Testis (tissue), 3 donors: ENCODE results near the gene SGSM1. TPM values are rescaled to one million over a fixed set of nuclear protein-coding genes. Genes with fewer than 3 reads are reported as not detected.

Source experiments
- DNase-seq: peaks from one replicate; pipeline ENCODE4 v3.0.0-alpha.2; 2019
- H3K27ac ChIP-seq, 2 donors: fragments of 200-600 bp; sonication (generic); one replicate each; pipeline ENCODE4 v1.5.1; 2019
- H3K27me3 ChIP-seq: fragments of 200-600 bp; sonication (generic); one replicate; pipeline ENCODE4 v1.5.1; 2019
- H3K36me3 ChIP-seq: fragments of 200-600 bp; sonication (generic); one replicate; pipeline ENCODE4 v1.5.1; 2017; ENCODE audit warnings: low read depth; ENCODE audit errors: missing control alignments
- H3K4me1 ChIP-seq: fragments of 200-600 bp; sonication (generic); one replicate; pipeline ENCODE4 v1.5.1; 2019
- H3K4me3 ChIP-seq, 2 donors: fragments of 200-600 bp; sonication (generic); one replicate each; pipeline ENCODE4 v1.5.1; 2017 to 2019
- H3K9me3 ChIP-seq: fragments of 200-600 bp; sonication (generic); one replicate; pipeline ENCODE4 v1.5.1; 2017
- CTCF ChIP-seq, 3 experiments: fragments of 450-650 bp in 2 of 3; fragments of 200-600 bp in 1 of 3; sonication (generic) in 1 of 3; IDR thresholded peaks; one replicate each; pipeline ENCODE4 v1.5.1; 2016 to 2019; ENCODE audit warnings: antibody characterized with exemption in 3 of 3, mild to moderate bottlenecking in 2 of 3, moderate library complexity in 1 of 3
- POLR2A ChIP-seq: fragments of 450-650 bp; IDR thresholded peaks from one replicate; pipeline ENCODE4 v1.6.1; 2017; ENCODE audit warnings: antibody characterized with exemption, mild to moderate bottlenecking, moderate library complexity
- WGBS, 2 donors: methylation state at CpG; one replicate each; pipeline ENCODE4 v1.1.5; 2018; 5-methylcytosine and 5-hydroxymethylcytosine counted together
- intact Hi-C: fragments of 100-400 bp; cut with DNase I; formaldehyde crosslinking; loops from one replicate; pipeline ENCODE4 v1.15.1; 2023; ENCODE audit warnings: low total_unique reads
- polyA plus RNA-seq: library from polyadenylated mRNA; stranded (reverse); fragments of 350-450 nt; fragmentation: Illumina TruSeq; extraction: RNeasy Lipid Tissue Mini Kit (QIAGEN cat#74804); gene quantifications from one replicate; pipeline ENCODE4 v1.2.3, GENCODE V29; 2014; ENCODE audit warnings: low read depth, low replicate concordance; ENCODE audit not compliant: insufficient read depth
- total RNA-seq, 2 donors: library from RNA; depleted of rRNA; stranded (reverse); fragments of >200 nt; gene quantifications; one replicate each; pipeline ENCODE4 v1.2.3, GENCODE V29; 2016

Gene SGSM1
- total and polyA plus RNA-seq, 3 donors from 2014 or later = 5.1 to 8.4 (median 7.9) TPM

GRCh38 chr22:24827296-24827695 is 21.3 kb downstream of the SGSM1 start:
- Histone ChIP-seq H3K27ac (no peak overlapping the region), H3K9me3 (no peaks in the 10 kb centered on the region), H3K27me3 (no peaks in the 10 kb centered on the region), H3K4me3 (no peak overlapping the region), H3K4me1 (no peaks in the 10 kb centered on the region), H3K36me3 (no peaks in the 10 kb centered on the region)
- intact Hi-C loops = no loop called here
- no peak for TF ChIP-seq CTCF (IDR thresholded peaks at IDR 0.05)
- TF ChIP-seq POLR2A = no peak
- 95 to 96% methylated on average over 9 of the region's 9 CpGs for WGBS, 2 donors
- no peak for DNase-seq

- no peak for DNase-seq
- Histone ChIP-seq H3K4me3 (no peak overlapping the region), H3K36me3 (no peaks in the 10 kb centered on the region), H3K9me3 (no peaks in the 10 kb centered on the region), H3K27me3 (no peaks in the 10 kb centered on the region), H3K27ac (no peak overlapping the region), H3K4me1 (no peaks in the 10 kb centered on the region)
- WGBS, 2 donors = 77 to 78% methylated on average over 7 of the region's 7 CpGs
- intact Hi-C loops = no loop called here
- TF ChIP-seq CTCF (IDR thresholded peaks at IDR 0.05) = no peak
- TF ChIP-seq POLR2A = no peak
Measured at GRCh38 chr22:24830205-24830979, 24.4 kb downstream of the SGSM1 start.

GRCh38 chr22:24831687-24832086 is 25.7 kb downstream of the SGSM1 start:
- no peak overlapping the region for H3K4me3 ChIP-seq
- no peak for DNase-seq
- H3K27ac ChIP-seq = no peak overlapping the region
- 82 to 88% methylated on average over 10 of the region's 10 CpGs for WGBS, 2 donors
- TF ChIP-seq CTCF (IDR thresholded peaks at IDR 0.05) (no peak), POLR2A (no peak)
- no peaks in the 10 kb centered on the region for H3K36me3 ChIP-seq
- intact Hi-C loops = no loop called here
- H3K4me1 ChIP-seq = no peaks in the 10 kb centered on the region
- H3K27me3 ChIP-seq = no peaks in the 10 kb centered on the region
- H3K9me3 ChIP-seq = no peaks in the 10 kb centered on the region

GRCh38 chr22:24833881-24834495 is 28.0 kb downstream of the SGSM1 start:
- WGBS, 2 donors = 93 to 95% methylated on average over 4 to 8 of the region's 8 CpGs
- intact Hi-C loops = no loop called here

More at GRCh38 chr22:24833881-24834495, 28.0 kb downstream of the SGSM1 start:
- TF ChIP-seq CTCF (IDR thresholded peaks at IDR 0.05) = no peak
- no peak for TF ChIP-seq POLR2A
- H3K36me3 ChIP-seq = no peaks in the 10 kb centered on the region
- no peak overlapping the region for H3K4me3 ChIP-seq
- H3K9me3 ChIP-seq = no peaks in the 10 kb centered on the region
- H3K27me3 ChIP-seq = no peaks in the 10 kb centered on the region
- H3K27ac ChIP-seq = no peak overlapping the region
- H3K4me1 ChIP-seq = no peaks in the 10 kb centered on the region
- no peak for DNase-seq
